ENCODE measurements around the gene ABCA2.
"Not testable (repeated sequence)": the region's sequence is repeated elsewhere in the genome, so short reads cannot be mapped to it uniquely, and the experiment has no call there.

ABCA2 gene

DNA sequence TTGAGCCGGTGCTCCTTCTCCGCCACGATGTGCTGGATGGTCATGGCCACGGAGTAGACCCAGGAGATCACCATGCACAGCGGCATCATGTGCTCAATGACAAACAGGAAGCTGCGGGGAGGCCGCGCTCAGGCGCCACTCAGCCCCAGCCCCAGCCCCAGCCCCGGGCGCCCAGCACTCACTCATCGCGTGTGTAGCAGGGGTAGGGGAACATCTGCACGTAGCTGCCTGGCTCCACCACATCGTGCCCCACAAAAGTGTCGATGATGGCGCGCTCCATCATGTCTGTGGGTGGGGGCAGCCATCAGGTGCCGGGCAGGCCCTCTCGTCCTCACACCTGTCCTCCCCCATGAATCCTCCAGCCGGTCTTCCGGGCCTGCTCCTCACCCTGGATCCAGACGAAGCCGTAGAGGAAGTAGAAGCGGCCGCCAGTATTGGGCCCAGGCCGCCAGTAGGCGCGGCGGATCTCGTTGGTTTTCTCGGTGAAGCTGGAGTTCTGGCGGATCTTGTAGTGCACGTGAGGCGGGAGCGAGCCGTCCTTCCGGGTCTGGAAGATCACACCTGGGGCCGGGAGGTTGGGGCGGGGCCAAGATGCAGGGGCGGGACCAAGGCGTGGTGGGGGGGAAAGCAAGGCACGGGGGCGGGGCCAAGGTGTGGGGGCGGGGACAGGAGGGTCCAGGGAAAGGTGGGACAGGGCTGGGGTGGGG lies 10.1 kb downstream of the ABCA2 start:
- in situ Hi-C loops (cut with HindIII; ENCODE audit: low sequenced_read_pairs), result no loop called here

DNA sequence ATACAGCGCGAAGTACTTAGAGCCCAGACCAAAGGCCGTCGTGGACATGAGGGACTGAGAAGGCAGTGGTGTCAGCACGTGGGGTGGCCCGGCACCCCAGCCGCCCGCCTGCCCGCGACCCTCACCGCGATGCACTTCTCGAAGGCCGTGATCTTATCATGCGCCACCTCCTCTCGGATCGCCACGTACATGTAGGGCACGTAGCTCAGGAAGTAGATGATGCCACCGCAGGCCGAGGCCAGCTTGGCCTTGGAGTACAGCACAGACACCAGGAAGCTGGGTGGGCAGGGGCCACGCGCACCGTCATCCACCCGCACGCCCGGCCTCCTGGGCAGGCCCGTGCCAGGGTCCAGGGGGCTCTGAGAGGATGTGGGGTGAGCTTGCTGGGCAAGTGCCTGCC lies 11.0 kb downstream of the ABCA2 start:
- in situ Hi-C loops (cut with HindIII; ENCODE audit: low sequenced_read_pairs), result no loop called here

DNA sequence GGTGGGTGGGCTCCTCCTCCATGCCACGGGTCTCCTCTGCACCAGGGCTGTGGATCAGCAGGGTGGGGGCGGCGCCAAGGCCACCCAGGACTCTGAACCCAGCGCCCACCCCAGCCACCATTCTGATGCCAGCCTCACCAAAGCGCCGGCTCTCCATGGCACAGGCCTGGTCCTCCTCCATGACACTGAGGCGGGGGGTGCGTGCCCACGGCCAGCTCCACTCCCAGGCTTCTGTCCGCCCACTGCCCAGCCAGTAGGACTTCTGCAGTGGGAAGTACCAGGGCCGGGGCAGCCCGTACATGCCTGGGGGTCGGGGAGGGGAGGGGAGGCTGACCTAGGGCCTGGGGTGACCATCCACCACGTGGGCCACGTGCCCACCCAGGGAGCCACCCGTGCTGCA lies 11.6 kb downstream of the ABCA2 start:
- in situ Hi-C loops (cut with HindIII; ENCODE audit: low sequenced_read_pairs), result no loop called here

DNA sequence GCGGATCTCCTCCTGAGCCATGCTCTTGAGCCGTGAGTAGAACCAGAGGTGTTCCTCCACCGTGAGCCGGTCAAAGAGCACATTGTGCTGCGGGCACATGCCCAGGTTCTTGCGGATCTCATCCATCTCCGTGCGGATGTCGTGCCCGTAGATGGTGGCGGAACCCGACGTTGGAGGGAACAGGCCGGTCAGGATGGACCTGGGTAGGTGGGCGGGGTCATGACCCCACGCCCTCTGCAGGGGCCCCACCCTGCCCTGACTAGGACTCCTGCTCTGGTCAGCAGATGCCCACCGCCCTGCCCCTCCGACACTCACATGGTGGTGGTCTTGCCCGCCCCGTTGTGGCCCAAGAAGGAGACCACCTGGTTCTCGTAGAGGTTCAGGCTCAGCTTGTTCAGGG lies 12.1 kb downstream of the ABCA2 start:
- in situ Hi-C loops (cut with HindIII; ENCODE audit: low sequenced_read_pairs), result no loop called here

DNA sequence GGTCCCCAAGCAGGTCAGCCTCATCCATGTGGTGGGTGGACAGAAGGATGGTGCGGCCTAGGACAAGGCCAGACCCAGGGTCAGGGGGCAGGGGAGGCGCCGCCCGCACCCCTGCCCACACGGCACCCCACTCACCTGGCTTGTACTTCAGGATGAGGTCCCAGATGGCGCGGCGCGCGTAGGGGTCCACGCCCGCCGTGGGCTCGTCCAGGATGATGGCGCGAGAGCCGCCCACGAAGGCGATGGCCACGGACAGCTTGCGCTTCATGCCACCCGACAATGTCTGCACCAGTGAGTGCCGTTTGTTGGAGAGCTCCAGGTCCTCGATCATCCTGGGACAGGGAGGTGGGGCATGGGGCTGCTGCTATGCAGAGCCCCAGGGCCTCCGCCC lies 12.5 kb downstream of the ABCA2 start:
- in situ Hi-C loops (cut with HindIII; ENCODE audit: low sequenced_read_pairs), result no loop called here

DNA sequence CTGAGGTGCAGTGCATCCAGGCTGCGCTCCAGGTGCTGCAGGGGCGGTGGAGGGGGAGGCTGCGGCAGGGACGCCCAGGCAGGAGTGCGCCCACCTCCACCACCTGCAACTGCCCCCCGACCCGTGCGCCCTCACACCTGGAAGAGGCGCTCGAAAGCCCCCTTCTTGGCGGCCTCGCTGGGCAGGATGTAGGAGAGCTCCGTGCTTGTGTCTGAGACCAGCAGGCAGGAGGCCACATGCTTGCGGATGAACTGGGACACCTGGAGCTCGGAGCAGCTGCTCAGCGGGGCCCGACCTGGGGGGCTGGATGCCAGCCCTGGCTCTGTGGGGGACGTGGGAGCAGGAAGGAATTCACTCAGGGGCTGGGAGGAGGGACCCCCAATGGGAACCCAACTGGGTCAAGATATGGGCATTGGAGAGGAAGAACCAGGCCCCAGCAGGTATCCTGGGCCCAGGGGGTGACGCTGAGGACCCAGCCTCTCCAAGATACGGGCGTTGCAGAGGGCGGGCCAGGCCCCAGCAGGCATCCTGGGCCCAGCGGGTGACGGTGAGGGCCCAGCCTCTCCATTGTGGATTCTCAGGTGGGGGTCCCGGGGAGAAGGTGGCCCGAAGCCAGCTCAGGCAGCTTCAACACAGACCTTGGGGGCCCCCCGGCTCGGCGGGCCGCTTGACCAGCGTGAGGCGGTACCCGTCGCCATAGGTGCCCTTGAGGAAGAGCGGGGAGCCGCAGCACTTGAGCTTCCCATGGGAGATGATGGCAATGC lies 13.1 kb downstream of the ABCA2 start:
- in situ Hi-C loops (cut with HindIII; ENCODE audit: low sequenced_read_pairs), result no loop called here

DNA sequence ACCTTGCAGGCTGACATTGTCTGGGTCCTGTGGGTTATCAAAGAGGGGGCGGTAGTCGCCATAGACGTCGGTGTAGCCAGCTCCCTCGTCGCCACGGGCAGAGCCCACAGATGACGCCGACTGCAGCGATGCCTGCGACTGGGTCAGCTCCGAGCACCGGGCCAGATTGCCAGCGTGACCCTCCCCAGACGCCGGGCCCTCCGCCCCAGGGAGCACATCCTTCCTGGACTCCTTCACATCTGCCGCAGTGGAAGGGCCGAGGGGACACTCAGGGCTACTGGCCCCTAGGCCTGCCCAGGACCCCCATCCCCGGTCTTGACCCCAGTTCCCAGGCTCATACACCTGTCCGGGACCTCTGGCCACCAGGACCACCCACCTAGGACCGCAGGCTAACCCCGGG lies 13.9 kb downstream of the ABCA2 start:
- in situ Hi-C loops (cut with HindIII; ENCODE audit: low sequenced_read_pairs), result no loop called here

DNA sequence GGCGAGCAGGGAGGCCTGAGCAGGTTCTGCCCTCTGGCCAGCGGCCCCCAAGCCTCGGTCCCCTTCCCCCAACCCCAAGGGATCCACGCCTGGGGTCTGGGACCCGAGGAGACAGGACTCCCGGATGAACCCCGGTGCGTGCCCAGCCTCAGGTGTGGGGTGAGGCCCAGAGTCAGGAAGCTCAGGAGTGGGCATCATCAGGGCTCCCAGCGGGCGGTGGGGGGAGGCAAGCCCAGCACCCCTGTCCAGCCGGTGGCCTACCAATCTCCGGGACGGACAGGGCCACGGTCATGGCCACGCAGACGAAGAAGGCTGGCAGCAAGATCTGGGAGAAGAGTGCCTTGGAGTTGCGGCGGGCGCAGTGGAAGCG lies 14.5 kb downstream of the ABCA2 start:
- in situ Hi-C loops (cut with HindIII; ENCODE audit: low sequenced_read_pairs), result no loop called here

DNA sequence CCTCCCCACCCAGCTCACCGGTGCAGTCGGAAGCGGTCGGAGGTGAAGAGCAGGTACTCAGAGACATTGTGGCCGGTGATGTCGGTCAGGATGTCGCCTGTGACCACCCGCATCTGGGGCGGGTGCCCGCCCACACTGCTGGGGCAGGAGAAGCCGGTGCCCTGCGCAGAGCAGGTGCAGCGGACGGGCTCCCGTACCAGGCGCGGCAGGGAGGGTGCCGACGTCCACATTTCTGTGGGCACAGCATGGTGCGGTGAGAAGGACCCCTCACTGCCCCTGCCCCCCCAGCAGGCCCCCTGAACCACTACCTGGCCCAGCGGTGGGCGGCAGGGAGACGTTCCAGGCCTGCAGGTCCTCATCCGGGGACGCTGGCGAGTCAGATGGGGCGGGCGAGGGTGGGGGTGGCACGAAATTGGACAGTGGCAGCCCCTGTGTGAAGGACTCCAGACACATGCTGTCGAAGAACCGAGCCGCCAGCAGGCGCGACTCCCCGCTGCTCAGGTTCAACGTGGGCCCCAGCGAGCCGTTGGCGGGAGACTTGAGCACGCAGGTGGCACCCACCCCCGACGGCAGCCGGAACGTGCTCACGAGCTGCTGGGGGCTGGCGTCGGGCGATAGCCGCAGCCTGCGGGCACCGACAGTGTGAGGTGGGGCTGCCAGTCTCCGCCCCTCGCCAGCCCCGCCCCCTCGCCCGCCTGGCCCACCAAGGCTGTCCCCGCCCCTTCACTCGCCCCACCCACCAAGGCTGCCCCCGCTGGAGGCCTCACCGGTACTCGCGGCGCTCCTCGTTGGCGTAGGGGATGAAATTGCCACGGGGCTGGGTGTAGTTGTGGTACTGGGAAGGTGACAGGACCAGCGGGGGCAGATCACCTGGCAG lies 15.1 kb downstream of the ABCA2 start:
- in situ Hi-C loops (cut with HindIII; ENCODE audit: low sequenced_read_pairs), result no loop called here

DNA sequence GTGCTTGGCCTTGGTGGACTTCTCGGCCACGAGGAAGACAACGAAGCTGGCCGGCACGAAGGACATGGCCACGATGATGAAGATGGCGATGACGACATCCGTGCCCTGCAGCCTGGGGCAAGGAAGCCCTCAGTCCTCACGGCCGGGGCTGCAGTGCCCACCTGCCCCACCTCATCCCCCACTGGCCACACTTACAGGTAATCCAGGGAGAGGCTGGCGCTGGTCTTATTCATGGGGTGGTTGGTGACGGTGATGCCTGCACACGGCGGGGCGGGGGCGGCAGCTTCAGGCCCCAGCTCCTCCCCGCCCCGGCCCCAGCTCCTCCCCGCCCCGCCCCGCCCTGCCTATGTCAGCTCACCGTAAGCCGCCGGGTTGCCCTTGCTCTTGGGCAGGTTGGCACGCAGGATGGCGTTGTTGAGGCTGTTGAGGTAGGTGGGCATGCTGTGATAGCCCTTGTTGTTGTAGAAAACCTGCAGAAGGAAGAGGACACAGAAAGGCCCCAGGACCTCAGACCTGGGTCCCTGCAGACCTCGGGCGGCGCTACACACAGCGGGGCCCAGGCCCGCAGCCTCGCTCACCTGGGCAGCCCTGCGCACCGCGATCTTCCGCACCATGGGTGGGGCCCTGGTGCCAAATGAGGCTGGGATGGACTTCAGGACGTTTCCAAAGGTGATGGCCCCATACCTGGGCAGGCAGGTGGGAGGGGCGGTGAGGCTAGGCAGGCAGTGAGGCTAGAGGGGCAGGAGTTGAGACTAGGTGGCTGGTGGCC lies 15.9 kb downstream of the ABCA2 start:
- in situ Hi-C loops (cut with HindIII; ENCODE audit: low sequenced_read_pairs), result no loop called here

DNA sequence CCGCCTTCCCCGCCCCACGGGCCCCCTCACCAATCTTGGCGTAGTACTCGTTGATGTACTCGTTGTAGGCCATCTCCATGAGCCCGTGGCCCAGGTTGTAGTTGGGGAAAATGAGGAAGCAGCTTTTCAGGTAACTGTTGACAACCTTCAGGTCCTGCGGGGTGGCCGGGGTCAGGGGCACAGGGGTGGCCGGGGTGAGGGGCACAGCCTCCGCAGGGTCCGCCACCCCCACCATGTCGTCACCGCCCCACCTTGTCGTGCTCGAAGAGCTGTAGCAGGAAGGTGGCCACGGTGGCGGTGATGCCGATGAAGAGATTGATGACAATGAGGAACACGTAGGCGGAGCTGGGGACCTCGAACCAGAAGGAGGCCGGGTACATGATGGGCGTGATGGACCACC lies 16.9 kb downstream of the ABCA2 start:
- in situ Hi-C loops (cut with HindIII; ENCODE audit: low sequenced_read_pairs), result no loop called here

DNA sequence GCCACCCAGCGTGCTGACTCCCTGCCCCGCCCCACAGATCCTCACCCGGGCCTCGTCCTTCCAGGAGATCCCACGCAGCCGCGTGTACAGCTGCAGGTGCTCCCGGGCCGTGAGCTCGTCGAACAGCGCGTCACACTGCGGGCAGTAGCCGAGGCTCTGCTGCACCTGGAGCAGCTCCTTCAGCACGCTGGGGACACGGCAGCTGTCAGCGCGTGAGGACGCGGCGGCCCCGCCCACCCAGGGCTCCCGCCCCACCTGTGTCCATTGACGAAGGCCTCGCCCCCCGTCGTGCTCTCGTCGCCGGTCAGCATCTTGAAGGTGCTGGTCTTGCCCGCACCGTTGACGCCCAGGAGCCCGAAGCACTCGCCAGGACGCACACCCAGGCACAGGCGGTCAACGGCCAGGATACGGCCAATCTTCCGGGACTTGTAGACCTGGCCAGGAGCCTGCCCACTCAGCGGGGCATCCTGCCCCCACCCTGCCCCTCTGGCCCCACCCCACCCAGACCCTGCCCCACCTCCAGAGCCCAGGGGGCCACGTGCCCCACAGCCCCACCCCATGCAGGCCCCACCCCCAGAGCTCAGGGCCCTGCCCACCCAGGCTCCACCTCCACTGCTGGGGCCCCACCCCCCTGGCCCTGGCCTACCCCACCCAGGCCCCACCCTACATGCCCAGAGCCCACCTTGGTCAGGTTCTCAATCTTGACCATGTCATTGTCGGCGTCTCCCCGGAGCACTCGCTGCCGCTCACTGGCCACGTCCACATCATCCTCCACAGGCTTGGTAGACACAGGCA lies 17.9 kb downstream of the ABCA2 start:
- in situ Hi-C loops (cut with HindIII; ENCODE audit: low sequenced_read_pairs), result no loop called here

DNA sequence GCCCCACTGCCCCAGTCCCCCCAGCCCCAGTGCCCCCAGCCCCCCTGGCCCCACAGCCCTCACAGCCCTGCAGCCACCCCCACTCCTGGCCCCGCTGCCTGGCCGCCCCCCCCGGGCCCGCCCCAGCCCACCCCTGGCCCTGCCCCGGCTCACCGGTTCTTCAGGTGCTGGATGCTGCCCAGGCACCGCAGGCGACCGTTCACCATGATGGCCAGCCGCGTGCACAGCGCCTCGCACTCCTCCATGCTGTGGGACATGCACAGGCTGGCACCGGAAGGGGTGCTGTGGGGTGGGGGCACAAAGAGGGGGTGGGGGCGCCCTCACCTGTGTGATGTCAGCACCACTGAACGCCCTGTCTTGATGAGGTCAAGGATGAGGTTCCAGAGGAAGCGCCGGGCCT lies 18.8 kb downstream of the ABCA2 start:
- in situ Hi-C loops (cut with HindIII; ENCODE audit: low sequenced_read_pairs), result no loop called here

DNA sequence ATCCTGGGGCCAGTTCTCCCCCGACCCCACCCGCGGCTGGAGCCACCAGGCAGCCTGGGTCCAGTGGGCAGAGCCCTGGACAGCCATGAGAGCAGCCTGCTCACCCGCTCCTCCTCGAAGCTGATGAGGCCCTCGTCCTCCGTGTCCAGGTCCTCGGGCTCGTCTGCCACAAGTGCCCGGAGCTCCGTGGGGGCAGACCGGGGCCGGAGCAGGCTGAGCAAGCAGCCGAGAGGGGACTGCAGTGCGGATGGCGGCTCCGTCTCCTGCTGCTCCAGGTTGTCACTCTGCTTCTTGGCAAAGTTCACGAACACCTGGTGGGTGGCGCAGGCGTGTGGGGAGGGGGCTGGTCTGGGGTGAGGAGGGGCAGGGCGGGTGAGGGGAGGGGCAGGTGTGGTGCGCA lies 19.7 kb downstream of the ABCA2 start:
- in situ Hi-C loops (cut with HindIII; ENCODE audit: low sequenced_read_pairs), result no loop called here

DNA sequence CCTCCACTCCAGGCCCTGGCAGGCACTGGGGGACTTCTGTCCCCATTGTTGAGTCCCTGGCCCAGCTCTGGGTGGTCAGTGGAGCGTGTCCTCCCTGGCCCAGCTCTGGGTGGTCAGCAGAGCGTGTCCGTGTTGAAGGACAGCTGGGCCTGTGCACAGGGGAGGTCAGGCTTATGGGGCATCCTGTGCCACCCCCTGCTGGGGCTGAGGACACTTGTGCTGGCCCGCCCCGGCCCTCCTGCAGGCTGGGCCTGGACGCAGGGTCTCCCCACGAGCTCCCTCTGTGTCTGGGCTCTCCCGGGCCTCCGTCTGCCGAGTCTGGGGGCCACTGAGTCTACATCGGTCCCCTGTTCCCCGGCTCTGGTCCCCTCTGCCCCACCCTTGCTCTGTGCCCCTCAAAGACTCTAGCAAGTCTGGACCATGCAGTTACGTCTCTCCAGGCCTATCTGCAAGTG lies 20.2 kb downstream of the ABCA2 start:
- in situ Hi-C loops (cut with HindIII; ENCODE audit: low sequenced_read_pairs), result no loop called here

DNA sequence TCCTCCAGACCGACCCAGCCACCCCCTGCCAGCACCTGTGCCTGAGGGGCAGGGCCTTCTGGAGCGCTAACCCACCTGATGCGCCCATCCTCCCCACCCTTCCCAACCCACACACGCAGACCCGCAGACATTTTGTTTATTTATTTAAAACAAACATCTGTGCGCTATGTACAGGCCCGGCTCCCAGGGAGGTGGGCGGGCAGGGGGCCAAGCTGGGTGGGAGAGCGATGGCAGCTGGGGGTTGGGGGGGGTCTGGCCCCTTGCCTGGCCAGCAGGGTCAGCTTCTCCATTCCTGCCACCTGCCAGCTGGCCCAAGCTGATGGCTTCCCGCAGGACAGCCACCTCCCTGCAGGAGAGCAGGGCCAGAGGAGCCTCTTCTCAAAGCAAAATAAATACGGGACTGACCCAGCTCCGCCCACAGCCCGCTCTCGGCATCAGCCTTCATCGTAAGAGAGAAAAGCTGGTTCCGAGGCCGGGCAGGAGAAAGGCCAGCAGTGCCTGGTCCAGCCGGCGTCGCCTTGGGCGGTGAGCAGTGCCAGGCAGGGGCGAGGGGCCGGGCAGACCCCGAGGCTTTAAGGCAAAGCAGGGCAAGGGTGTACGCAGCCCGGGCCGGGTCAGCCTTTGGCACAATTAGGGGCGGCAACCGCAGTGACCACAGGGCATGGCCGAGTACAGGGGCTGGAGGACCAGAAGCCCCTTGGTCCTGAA lies 20.8 kb downstream of the ABCA2 start:
- in situ Hi-C loops (cut with HindIII; ENCODE audit: low sequenced_read_pairs), result no loop called here

DNA sequence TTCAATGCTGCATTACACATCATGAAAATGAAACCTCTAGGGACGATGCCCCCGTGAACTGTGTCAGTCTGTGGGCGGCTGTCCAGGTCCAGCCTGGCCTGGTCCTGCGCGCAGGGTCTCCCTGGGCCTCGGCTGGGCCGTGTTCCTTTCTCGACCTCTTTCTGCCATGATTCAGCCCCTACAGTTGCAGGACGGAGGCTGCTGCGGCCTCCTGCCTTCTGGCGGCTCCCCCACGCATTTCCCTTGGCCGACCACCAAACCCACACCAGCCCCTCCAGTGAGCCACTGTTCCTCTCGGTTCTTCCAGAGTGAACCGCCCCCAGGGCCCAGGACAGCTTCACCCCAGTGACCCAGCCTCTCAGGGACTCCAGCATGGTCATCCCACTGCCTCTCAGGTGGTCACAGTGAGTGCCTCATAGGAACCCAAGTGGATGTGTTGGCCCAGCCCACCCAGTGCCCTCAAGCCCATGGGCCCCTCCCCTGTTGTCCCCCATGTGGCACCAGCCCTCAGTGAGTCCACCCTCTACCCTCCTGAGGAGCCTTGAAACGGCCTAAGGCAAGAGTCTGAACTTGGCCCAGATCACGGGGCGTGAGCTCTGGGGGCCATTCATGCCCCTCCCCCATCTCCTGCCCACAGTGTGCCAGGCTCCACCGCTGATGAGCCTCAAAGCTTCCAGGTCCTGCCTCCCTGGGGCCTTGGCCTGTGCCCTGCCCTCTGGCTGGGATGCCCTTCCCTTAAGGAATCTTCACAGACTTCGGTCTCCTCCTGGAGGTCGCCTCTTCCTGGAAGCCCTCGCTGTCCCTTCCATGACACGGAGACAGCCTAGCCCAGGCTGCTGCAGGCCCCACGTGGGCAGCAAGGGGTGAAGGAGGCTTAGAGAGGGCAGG lies 21.7 kb downstream of the ABCA2 start:
- in situ Hi-C loops (cut with HindIII; ENCODE audit: low sequenced_read_pairs), result no loop called here

DNA sequence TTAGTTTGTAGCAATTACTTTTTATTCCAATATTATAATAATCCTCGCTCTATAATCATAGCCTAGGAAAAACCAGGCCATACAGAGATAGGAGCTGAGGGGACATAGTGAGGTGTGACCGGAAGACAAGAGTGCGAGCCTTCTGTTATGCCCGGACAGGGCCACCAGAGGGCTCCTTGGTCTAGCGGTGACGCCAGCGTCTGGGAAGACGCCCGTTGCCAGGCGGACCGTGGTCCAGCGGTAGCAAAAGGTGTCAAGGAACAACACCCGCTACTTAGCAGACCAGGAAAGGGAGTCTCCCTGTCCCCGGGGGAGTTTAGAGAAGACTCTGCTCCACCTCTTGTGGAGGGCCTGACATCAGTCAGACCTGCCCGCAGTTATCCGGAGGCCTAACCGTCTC lies 23.8 kb downstream of the ABCA2 start:
- in situ Hi-C loops (cut with HindIII; ENCODE audit: low sequenced_read_pairs), result not testable (repeated sequence)

DNA sequence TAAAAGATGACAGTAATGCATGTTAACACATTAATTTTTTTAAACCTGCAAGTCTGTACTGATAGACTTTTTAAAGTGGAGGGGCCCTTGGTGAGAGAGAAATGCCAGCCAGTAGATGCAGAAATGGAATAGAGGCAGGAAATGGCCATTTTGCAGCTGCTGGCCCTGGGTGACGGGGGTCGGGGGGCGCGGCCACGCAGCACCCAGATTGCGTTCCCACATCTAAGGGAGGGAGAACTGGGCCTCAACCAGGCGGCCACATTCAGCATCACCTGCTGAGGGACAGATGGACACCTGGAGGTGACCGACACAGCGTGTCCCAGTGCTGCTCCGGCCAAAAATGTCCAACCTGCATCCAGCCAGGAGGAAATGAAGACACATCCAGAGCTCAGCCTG lies 25.4 kb downstream of the ABCA2 start:
- in situ Hi-C loops (cut with HindIII; ENCODE audit: low sequenced_read_pairs), result no loop called here

Data from DLD1 (cell line).